Breast epithelium (tissue), 3 donors: ENCODE data around the gene SYNE2.
"Not testable (repeated sequence)": the region's sequence is repeated elsewhere in the genome, so short reads cannot be mapped to it uniquely, and the experiment has no call there.

ENCODE experiments used
- POLR2A ChIP-seq: fragments of 450-650 bp; IDR thresholded peaks from one replicate; pipeline ENCODE4 v1.6.1; 2016; ENCODE audit warnings: antibody characterized with exemption, mild to moderate bottlenecking, moderate library complexity
- POLR2AphosphoS5 ChIP-seq, 3 donors: sonication (generic); formaldehyde crosslinking; IDR thresholded peaks; one replicate each; pipeline ENCODE4 v1.6.1; 2017; ENCODE audit warnings: antibody characterized with exemption in 3 of 3
- TF ChIP-seq, protein P1 (sequence below), 3 donors: fragments of 450-650 bp; IDR thresholded peaks; one replicate each; pipeline ENCODE4 v1.5.1; 2016 to 2017; ENCODE audit warnings: antibody characterized with exemption in 3 of 3, mild to moderate bottlenecking in 3 of 3, moderate library complexity in 3 of 3

DNA sequence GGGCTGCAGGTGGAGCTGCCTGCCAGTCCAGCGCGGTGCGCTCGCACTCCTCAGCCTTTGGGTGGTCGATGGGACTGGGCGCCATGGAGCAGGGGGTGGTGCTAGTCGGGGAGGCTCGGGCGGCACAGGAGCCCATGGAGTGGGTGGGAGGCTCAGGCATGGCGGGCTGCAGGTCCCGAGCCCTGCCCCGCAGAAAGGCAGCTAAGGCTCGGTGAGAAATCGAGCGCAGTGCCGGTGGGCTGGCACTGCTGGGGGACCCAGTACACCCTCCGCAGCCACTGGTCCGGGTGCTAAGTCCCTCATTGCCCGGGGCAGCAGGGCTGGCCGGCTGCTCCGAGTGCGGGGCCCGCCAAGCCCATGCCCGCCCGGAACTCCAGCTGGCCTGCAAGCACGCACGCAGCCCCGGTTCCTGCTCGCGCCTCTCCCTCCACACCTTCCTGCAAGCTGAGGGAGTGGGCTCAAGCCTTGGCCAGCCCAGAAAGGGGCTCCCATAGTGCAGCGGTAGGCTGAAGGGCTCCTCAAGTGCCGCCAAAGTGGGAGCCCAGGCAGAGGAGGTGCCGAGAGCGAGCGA lies 49.5 kb upstream of the SYNE2 start:
- TF ChIP-seq, protein P1, sequence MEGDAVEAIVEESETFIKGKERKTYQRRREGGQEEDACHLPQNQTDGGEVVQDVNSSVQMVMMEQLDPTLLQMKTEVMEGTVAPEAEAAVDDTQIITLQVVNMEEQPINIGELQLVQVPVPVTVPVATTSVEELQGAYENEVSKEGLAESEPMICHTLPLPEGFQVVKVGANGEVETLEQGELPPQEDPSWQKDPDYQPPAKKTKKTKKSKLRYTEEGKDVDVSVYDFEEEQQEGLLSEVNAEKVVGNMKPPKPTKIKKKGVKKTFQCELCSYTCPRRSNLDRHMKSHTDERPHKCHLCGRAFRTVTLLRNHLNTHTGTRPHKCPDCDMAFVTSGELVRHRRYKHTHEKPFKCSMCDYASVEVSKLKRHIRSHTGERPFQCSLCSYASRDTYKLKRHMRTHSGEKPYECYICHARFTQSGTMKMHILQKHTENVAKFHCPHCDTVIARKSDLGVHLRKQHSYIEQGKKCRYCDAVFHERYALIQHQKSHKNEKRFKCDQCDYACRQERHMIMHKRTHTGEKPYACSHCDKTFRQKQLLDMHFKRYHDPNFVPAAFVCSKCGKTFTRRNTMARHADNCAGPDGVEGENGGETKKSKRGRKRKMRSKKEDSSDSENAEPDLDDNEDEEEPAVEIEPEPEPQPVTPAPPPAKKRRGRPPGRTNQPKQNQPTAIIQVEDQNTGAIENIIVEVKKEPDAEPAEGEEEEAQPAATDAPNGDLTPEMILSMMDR (IDR thresholded peaks at IDR 0.05) = not testable (repeated sequence)
- not testable (repeated sequence) for TF ChIP-seq POLR2AphosphoS5 (IDR thresholded peaks at IDR 0.05); POLR2A
